NCI-H69 (cell line): Measurements from ENCODE around the gene TIGD6.
A peak's percentile ranks its signal among the peaks of the same experiment; 100 is the strongest.

Source experiments
- DNase-seq: peaks from one replicate; lab custom pipeline; 2025; lab: John Stamatoyannopoulos, UW

TIGD6 gene

GRCh38 chr5:150016537-150016936 lies 16.1 kb upstream of the TIGD6 start:
- no peak for DNase-seq

DNA sequence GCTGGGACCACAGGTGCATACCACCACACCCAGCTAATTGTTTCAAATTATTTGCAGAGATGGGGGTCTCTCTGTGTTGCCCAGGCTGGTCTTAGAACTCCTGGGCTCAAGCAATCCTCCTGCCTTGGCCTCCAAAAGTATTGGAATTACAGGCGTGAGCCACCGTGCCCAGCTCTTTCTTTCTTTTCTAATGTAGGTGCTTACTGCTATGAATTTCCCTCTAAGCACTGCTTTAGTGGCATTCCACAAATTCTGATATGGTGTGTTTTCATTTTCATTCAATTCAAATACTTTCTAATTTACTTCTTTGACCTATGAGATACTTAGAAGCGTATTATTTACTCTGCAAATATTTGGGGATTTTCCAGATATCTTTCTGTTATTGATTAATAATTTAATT lies 15.0 kb upstream of the TIGD6 start:
- no peak for DNase-seq

- DNase-seq = no peak
Measured at GRCh38 chr5:150014456-150014855, 14.0 kb upstream of the TIGD6 start.

DNA sequence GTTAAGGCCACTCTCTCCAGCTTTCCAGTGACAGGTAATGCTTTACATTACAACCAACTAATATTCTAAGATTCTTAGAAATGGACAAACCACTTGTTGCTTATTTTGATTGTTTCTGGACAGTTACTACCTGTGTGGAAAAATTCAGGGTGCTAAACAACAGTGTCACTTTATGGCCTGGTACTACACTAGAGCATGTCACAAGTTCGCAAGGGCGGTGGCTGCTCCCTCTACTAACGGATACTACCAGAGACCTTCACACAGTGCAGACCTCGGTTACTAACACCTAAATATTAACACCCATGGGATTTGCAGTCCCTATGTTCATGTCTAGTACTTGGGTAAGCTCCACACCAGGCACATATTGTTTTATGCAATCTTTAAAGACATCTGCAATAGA lies 13.5 kb upstream of the TIGD6 start:
- DNase-seq = no peak

GRCh38 chr5:150009671-150010387 lies 9.4 kb upstream of the TIGD6 start:
- DNase-seq = no peak

DNA sequence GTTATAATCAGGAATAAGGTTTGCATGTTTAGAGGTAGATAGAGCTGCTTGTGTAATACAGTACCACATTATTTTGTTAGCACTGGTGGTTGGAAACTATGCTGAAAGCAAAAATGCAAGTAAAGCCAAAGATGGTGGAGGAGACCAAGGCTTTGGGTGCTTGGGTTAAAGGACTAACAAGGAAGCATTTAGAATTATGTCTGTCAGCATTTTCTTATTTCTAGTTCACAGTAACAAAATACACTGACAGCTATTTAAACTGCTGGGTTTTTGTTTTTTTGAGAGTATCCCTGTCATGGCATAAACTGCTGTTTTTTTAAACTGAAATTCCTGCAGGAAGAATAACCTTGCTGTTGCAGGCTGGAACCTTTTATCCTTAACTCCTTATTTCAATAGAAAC lies 6.6 kb upstream of the TIGD6 start:
- DNase-seq = no peak

DNA sequence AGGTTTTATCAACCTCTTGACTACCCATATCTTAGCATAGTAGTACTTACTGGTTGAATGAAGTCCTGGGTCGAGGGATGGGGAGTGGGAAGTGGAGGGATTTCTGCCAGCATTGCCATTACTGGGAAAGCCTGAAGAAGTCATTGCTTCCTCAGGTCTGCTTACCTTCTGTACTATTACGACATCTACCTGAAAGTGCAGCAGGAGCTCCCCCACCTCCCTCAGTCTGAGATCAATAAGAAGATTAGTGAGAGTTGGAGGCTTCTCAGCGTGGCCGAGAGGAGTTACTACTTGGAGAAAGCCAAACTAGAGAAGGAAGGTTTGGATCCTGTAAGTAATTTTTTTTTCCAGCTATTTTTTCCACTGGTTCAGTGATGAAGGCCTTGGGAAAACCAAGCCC lies 5.9 kb upstream of the TIGD6 start:
- no peak for DNase-seq

GRCh38 chr5:150001660-150002486 lies 1.4 kb upstream of the TIGD6 start:
- DNase-seq = peak; percentile 70

DNA sequence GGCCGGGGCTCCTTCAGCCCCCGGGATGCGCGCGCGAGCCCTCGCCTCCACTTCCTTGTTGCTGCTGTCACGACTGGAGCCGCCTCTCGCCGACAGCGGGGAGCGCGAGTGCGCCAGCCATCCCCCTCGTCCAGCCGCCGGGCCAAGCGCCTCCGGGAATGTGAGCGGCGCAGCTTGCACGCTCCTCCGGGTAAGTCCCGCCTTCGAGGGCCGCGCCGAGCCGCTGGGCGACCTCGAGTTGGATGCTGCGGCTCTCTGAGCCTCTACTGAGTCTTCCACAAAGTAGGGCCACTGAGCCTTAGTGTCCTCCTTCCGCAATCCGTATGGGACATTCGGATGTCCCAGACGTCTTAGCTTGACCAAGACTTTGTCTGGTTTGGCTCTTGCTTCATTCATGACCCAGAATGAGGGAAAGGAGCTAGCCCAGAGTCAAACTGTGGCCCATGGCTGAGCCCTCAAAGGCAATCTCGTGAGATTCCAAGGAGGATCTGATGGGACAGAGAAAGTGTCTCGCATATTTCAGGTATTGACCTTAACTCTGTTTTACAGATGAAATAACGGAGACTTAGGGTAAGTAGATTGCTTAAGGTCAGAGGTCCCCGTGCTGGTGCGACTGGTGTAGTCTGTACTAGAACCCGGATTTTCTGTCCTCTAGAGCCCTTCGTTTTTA lies 671 bp upstream of the TIGD6 start:
- peak; percentile 54 for DNase-seq

- DNase-seq = no peak
Measured at GRCh38 chr5:149999866-150000255, 593 bp downstream of the TIGD6 start.

DNA sequence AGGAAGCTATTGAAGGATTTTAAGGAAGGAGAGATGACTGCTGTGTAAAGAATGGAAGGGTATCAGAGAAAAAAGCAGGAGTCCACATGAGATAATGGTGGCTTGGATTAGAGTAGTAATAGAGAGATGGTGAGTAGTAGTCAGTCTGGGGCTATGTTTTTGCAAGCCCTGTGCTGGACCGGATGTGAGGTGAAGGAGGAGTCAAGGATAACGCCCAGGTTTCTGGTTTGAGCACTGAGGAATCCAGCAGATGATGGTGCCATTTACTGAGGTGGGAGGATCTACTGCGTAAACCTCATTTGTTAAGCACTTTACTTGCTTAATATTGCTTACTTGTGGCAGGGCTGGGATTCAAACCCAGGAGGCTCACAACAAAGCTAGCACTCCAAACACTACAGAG lies 1.1 kb downstream of the TIGD6 start:
- DNase-seq = no peak

GRCh38 chr5:149998281-149998680 lies 2.2 kb downstream of the TIGD6 start:
- no peak for DNase-seq

DNA sequence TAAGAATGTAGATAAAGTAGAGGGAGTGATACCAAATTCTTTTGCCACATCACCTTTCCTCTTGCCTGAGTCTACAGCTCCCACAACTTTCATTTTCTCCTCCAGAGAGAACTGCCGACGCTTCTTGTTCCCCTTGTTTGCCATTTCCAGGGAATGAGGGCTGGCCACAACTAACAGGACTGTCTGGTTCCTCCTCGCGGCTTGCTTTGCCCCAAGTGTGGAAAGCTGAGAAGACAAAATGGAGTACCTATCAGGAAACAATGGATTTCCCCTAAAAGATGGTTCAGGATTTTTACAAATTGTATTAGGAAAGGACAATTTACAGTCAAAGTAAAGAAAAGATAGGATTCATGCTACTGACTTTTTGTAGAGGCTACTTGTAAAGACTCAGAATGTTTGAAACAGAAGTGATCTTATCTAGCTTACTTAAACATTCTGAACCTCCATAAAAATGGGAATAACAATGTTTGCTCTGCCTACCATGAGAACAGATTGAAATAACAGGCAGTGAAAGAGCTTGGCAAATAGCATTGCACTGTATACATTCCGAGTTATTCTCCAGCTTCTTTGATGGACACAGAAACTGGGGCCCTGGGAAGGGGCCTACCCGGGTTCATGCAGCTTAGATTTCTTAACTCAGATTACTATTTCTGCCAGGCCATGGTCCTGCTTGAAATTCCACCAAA lies 4.1 kb downstream of the TIGD6 start:
- no peak for DNase-seq

GRCh38 chr5:149995385-149996204 lies 4.9 kb downstream of the TIGD6 start:
- DNase-seq = no peak

DNA sequence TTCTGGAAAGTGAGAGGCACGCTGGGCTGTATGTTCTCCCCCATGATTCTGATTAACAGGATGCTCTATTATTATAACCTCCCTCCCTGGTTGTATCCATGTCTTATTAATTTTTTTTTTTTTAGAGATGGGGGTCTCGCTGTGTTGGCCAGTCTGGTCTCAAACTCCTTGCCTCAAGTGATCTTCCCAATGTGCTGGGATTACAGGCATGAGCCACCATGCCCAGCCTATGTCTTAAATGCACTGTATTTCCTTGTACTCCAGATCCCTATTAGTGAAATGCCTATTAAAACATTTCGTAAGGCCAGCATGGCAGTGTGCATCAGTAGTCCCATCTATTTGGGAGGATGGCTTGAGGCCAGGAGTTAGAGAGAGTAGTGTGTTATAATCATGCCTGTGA lies 7.0 kb downstream of the TIGD6 start:
- DNase-seq = no peak

DNA sequence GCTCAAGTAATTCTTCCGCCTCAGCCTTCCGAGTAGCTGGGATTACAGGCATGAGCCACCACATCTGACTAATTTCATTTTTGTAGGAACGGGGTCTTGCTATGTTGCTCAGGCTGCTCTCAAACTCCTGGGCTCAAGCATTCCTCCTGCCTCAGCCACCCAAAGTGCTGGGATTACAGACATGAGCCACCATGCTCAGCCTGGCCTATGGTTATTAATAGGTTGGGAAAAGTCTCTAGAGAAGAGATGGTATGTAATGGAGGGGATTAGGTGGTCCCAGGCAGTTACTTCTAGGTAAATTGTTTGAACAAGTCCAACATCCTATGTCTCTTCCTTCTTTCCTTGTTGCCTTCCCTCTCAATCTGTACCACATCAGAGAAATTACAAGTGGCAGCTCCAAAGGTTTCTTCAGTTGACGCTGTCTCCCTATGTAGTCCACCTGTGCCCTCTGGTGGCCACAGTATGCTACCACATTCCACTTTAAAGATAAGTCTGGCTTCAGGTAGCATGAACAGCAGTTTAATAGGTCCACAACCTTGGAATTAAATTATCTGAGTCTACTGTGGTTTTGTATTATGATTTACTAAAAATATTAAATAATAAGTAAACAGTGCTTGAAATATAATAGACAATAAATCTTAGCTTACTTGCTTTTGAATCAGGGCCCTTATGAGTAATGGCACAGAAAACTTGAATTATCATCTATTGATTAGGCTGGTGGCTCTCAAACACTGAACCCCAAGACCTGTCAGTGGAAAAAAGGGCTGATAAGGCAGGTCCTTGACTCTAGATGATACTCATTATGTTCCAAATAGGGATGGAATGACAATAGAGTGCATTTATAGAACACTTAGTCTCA lies 9.7 kb downstream of the TIGD6 start:
- peak; percentile 85 for DNase-seq

- DNase-seq = no peak
Measured at GRCh38 chr5:149988126-149988525, 12.3 kb downstream of the TIGD6 start.

GRCh38 chr5:149982505-149982904 lies 17.9 kb downstream of the TIGD6 start:
- no peak for DNase-seq

- no peak for DNase-seq
Measured at GRCh38 chr5:149981206-149981605, 19.2 kb downstream of the TIGD6 start.

DNA sequence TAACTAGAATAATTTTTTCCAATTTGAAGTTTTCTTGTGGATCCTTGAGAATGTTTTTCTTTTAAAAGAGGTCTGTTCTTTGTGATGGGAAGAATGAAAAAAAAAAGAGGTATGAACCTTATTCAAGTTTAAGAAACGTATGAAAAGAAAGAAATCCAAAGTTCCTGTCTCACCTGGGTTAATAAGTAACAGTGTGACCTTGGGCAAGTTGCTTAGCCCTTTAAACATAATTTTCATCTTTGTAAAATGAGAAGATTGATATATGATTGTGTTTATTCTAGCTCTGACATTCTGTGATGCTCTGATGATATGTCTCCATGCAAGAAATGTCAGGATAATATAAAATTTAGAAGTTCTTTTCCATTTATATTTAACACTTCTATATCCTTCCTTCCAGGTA lies 20.6 kb downstream of the TIGD6 start:
- no peak for DNase-seq

GRCh38 chr5:149975409-149975808 lies 25.0 kb downstream of the TIGD6 start:
- no peak for DNase-seq
